Common myeloid progenitor, CD34-positive (primary cell): ENCODE results near the gene STKLD1. TPM values are rescaled to one million over a fixed set of nuclear protein-coding genes. Genes with fewer than 3 reads are reported as not detected.
"Not testable (repeated sequence)": the region's sequence is repeated elsewhere in the genome, so short reads cannot be mapped to it uniquely, and the experiment has no call there.

Source experiments
- CTCF ChIA-PET: fragments of 350-600 bp; sonication (Branson Sonifier 250); formaldehyde crosslinking; loops from one replicate; lab custom pipeline; 2021; ENCODE audit warnings: antibody characterized with exemption; lab: Charles Lee
- POLR2A ChIA-PET: fragments of 350-600 bp; sonication (Branson Sonifier 250); formaldehyde crosslinking; loops from one replicate; lab custom pipeline; 2021; ENCODE audit warnings: antibody characterized with exemption; lab: Charles Lee
- DNase-seq, 3 donors: peaks; one replicate each; pipeline versions ENCODE4 v3.0.0 to v3.0.0-alpha.2; 2013
- H3K27ac ChIP-seq, 2 experiments: 1 replicate in 1 of 2; 2 replicates in 1 of 2; pipeline ENCODE4 v1.7.0; 2013; ENCODE audit warnings: inconsistent platforms in 2 of 2, low read length in 2 of 2, mild to moderate bottlenecking in 2 of 2, low read depth in 1 of 2, moderate library complexity in 1 of 2; ENCODE audit not compliant: severe bottlenecking in 2 of 2, insufficient read depth in 1 of 2, poor library complexity in 1 of 2
- H3K27me3 ChIP-seq, 5 experiments: replicated peaks in 2 of 5; 1 replicate in 3 of 5; 2 replicates in 2 of 5; pipeline versions ENCODE4 v1.6.1 to v1.7.0; 2013; ENCODE audit warnings: low read length in 4 of 5, mild to moderate bottlenecking in 2 of 5, moderate library complexity in 2 of 5, inconsistent platforms in 1 of 5; ENCODE audit not compliant: insufficient read depth in 5 of 5, control insufficient read depth in 4 of 5
- H3K36me3 ChIP-seq, 4 experiments: 1 replicate in 2 of 4; 2 replicates in 2 of 4; pipeline versions ENCODE4 v1.6.1 to v1.7.0; 2013; ENCODE audit warnings: low read length in 3 of 4, control low read depth in 1 of 4, mild to moderate bottlenecking in 1 of 4; ENCODE audit not compliant: control insufficient read depth in 4 of 4, insufficient read depth in 4 of 4
- H3K4me1 ChIP-seq, 4 experiments: 1 replicate in 3 of 4; 2 replicates in 1 of 4; pipeline versions ENCODE4 v1.6.1 to v1.7.1; 2013; ENCODE audit warnings: low read length in 3 of 4, mild to moderate bottlenecking in 3 of 4, control low read depth in 1 of 4, inconsistent platforms in 1 of 4, moderate library complexity in 1 of 4; ENCODE audit not compliant: control insufficient read depth in 4 of 4, insufficient read depth in 4 of 4; ENCODE audit errors: control extremely low read depth in 1 of 4
- H3K4me3 ChIP-seq, 7 experiments: 1 replicate in 4 of 7; 2 replicates in 3 of 7; pipeline versions ENCODE4 v1.5.1 to v1.7.0; 2013; ENCODE audit warnings: mild to moderate bottlenecking in 7 of 7, low read length in 6 of 7, moderate library complexity in 6 of 7, inconsistent platforms in 2 of 7, low read depth in 2 of 7, control low read depth in 1 of 7; ENCODE audit not compliant: insufficient read depth in 4 of 7, control insufficient read depth in 1 of 7; ENCODE audit errors: extremely low read depth in 1 of 7
- H3K9me3 ChIP-seq, 5 experiments: 1 replicate in 4 of 5; 2 replicates in 1 of 5; pipeline versions ENCODE4 v1.6.1 to v1.7.1; 2013; ENCODE audit warnings: low read length in 4 of 5, mild to moderate bottlenecking in 2 of 5, inconsistent platforms in 1 of 5, low read depth in 1 of 5, moderate library complexity in 1 of 5; ENCODE audit not compliant: control insufficient read depth in 4 of 5, insufficient read depth in 2 of 5; ENCODE audit errors: control extremely low read depth in 1 of 5
- WGBS: methylation state at CpG from one replicate; pipeline ENCODE4 v1.1.5; 2013; ENCODE audit not compliant: insufficient coverage; 5-methylcytosine and 5-hydroxymethylcytosine counted together
- polyA plus RNA-seq: library from polyadenylated mRNA; unstranded; fragments of 120-200 nt; gene quantifications from one replicate; pipeline ENCODE4 v1.2.1, GENCODE V29; 2013

The STKLD1 gene
- 2.4 TPM for polyA plus RNA-seq

DNA sequence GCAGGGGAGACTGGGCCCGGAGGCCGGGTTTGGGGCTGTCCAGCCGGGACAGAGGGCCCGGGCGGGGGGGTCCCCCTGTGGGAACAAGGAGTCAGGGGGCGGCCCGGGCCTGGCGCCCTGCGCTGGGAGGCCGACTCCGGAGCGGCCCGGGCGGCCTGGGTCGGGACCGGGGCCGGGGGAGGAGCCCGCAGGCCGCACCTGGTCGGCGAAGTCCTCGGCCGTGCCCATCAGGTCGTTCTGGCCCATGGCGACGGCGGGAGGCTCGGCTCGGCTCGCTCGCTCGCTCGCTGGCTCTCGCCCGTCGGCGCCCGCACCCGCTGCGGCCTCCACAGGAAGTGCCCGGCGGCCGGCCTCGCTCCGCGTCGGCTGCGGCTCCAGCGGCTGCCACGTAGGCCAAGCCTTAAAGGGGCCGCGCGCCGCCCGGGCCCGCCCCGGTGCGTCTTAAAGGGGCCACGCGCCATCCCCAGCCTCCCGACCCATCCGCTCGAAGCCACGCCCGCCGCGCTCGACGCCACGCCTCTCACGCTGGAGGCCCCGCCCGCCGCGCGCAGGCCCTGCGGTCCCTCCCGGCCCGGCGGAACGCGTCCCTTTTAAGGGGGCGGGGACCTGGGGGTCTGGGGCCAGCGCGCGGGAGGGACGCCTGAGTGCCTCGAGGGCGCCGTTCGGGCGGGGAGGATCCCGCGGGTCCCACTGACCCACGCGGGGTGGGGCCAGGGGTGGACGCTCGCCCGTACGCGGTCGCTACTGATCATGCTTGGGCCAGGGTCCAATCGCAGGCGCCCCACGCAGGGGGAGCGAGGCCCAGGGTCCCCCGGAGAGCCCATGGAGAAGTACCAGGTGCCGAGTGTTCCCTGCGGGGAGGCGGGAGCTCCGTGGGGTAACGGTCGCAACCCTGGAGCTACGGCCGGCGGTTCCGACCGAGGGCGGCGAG is at the start of gene STKLD1, which contains the start of gene SURF4:
Gene STKLD1 (plus strand): TSS at position 643 of the 931 bp plus-strand sequence. CDS start 108 bp downstream, at position 751.
Gene SURF4 (minus strand): TSS at position 337 of the 931 bp plus-strand sequence. CDS start 91 bp downstream, at position 246.
- CTCF ChIA-PET, result interaction anchor here (1.0 to 7.6 kb wide), 4 partner anchors 18 to 46 kb away, joined by 3 to 75 read pairs (median 4); partner anchors contain the start of genes REXO4, SURF1 and SURF2
- peaks cover 0 to 1% (median 0%) of the 10 kb centered on the region in 5 experiments for H3K9me3 ChIP-seq
- H3K4me1 ChIP-seq, result peaks cover 8 to 43% (median 38%) of the 10 kb centered on the region in 4 experiments
- H3K27ac ChIP-seq, result peak within 1 kb of the TSS; percentile 74 to 95
- peak within 1 kb of the TSS; percentile 79 to 91 (median 83) for H3K4me3 ChIP-seq
- no peaks in the 10 kb centered on the region for H3K27me3 ChIP-seq
- peaks cover 0 to 22% (median 8%) of the 10 kb centered on the region in 4 experiments for H3K36me3 ChIP-seq
- POLR2A ChIA-PET, result interaction anchor here (0.6 to 1.4 kb wide), 7 partner anchors 13 to 151 kb away, joined by 3 to 4 read pairs (median 3); partner anchors contain the start of genes MED22, RPL7A and SURF6
- WGBS, result under 1% methylated on average over 115 of the region's 120 CpGs
- peak; percentile 92 to 96 (median 95) for DNase-seq

DNA sequence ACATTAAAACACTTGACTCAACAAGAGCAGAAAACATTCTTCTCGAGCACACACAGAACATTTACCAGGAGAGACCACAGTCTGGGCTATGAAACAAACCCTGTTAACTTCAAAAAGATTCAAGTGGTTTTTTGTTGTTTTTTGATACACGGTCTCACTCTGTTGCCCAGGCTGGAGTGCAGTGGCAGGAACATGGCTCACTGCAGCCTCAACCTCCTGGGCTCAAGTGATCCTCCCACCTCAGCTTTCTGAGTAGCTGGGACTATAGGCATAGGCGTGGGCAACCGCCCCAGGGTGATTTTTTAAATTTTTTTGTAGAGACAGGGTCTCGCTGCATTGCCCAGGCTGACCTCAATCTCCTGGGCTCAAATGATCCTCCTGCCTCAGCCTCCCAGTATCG is 49.1 kb upstream of the STKLD1 start:
- H3K27me3 ChIP-seq, H3K27ac ChIP-seq, H3K4me3 ChIP-seq, H3K9me3 ChIP-seq, POLR2A ChIA-PET, DNase-seq, H3K4me1 ChIP-seq: not testable (repeated sequence)
- CTCF ChIA-PET, result interaction anchor here (6.5 kb wide), 1 partner anchor 140 kb away, joined by 63 read pairs; no protein-coding TSS in a partner anchor
- peaks cover 7 to 25% (median 12%) of the 10 kb centered on the region in 4 experiments for H3K36me3 ChIP-seq
- WGBS, result 96% methylated on average over 5 of the region's 6 CpGs

DNA sequence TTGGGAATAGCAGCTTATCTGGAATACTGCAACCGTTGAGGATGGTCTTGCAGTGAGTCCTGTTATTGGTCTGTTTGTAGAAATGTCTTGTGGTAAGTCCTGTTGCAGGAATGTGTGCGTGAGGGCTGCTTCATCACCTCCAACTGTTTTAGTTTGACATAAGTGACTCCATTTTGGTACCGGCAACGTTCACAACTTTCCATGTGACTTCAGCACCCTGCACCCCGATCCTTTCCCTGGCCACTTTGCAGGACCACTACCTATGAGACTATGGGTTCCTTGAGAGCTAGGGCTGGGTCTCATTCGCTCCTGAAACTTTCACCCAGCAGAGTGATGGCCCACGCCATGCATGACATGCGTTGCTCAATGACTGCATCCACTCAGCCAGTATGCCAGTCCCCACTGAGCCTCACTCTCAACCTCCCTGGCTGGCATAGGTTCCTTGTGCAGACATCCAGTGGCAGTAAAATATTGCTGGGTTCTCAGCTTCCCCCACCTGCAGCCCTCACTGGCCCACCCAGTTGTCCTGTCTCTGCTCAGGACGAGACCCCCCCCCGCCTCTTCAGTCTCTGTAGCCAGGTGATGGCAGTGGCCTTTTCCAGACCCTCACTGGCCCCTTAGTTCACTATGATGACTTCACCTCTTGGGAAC is 48.2 kb upstream of the STKLD1 start:
- WGBS, result 99% methylated on average over 8 of the region's 10 CpGs
- ChIA-PET POLR2A (no interaction called here), CTCF (interaction anchor here (0.8 to 6.5 kb wide), 2 partner anchors 141 to 145 kb away, joined by 3 to 63 read pairs; no protein-coding TSS in a partner anchor)
- no peak for DNase-seq
- Histone ChIP-seq H3K27me3 (no peaks in the 10 kb centered on the region), H3K9me3 (no peaks in the 10 kb centered on the region), H3K36me3 (peaks cover 10 to 34% (median 19%) of the 10 kb centered on the region in 4 experiments), H3K4me1 (no peaks in the 10 kb centered on the region), H3K4me3 (no peak overlapping the region), H3K27ac (no peak overlapping the region)

DNA sequence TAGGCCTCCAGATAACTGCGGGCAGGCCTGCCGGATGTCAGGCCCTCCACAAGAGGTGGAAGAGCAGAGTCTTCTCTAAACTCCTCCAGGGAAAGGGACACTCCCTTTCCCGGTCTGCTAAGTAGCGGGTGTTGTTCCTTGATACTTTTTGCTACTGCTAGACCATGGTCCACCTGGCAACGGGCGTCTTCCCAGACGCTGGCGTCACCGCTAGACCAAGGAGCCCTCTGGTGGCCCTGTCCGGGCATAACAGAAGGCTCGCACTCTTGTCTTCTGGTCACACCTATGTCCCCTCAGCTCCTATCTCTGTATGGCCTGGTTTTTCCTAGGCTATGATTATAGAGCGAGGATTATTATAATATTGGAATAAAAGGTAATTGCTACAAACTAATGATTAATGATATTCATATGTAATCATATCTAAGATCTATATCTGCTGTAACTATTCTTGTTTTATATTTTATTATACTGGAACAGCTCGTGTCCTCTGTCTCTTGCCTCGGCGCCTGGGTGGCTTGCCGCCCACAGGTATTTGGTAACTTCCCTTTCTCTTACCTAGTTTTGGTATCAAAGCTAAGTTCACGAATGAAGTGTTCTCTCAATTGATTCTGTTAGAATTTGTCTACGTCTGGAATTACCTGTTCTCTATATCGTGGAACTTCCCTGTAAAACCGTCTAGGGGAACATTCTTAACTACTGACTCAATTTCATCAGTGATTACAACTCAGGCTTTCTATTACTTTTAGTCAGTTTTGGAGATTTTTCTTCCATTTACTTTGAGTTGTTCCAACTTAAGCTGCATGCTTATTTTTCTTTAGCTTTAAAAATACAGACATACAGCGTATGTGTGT is 46.6 kb upstream of the STKLD1 start:
- ChIA-PET POLR2A (interaction anchor here (1.0 to 1.2 kb wide), 2 partner anchors 10 to 91 kb away, joined by 3 read pairs; no protein-coding TSS in a partner anchor), CTCF (interaction anchor here (0.8 to 6.5 kb wide), 19 partner anchors 9 to 145 kb away, joined by 3 to 63 read pairs (median 3); partner anchors contain the start of genes SURF1 and SURF2)
- H3K4me3 ChIP-seq, H3K27me3 ChIP-seq, H3K9me3 ChIP-seq, H3K4me1 ChIP-seq, H3K27ac ChIP-seq: not testable (repeated sequence)
- peaks cover 18 to 48% (median 34%) of the 10 kb centered on the region in 4 experiments for H3K36me3 ChIP-seq
- DNase-seq, result peak in 1 of 3 donors; percentile 21
- WGBS, result 66% methylated on average over 13 of the region's 21 CpGs

DNA sequence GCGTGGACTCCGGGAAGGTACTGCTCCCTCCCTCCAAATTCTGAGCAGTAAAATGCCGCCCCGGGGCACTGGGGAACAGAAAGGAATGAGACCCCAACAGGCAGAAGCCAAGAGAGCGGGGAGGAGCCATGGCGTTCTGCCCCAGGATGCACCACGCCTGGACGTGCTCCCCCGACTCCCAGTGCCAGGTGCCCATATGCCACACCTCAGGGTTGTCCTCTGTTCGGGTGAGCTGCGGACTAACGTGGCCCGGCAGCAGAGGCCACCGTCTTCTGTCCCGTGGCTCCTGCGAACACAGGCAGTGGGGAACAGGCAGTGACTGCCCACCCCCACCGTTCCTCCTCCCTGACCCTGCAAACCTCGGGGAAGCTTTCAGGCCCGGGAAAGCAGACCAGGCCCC is 44.9 kb upstream of the STKLD1 start:
- peaks cover 4 to 15% (median 14%) of the 10 kb centered on the region in 4 experiments for H3K4me1 ChIP-seq
- no peak overlapping the region for H3K4me3 ChIP-seq
- 96% methylated on average over 18 of the region's 19 CpGs for WGBS
- ChIA-PET POLR2A (no interaction called here), CTCF (interaction anchor here (0.9 to 6.5 kb wide), 7 partner anchors 10 to 149 kb away, joined by 3 to 63 read pairs (median 9); no protein-coding TSS in a partner anchor)
- no peak overlapping the region for H3K27ac ChIP-seq
- peaks cover 18 to 48% (median 36%) of the 10 kb centered on the region in 4 experiments for H3K36me3 ChIP-seq
- no peaks in the 10 kb centered on the region for H3K9me3 ChIP-seq
- H3K27me3 ChIP-seq, result no peaks in the 10 kb centered on the region
- DNase-seq, result no peak
